Stimulated activated CD8-positive, alpha-beta memory T cell treated with anti-CD3 and anti-CD28 coated beads, Interleukin-12 subunit alpha, Interleukin-12 subunit beta, amount 100 ng/mL, for 24 hours (primary cell): ENCODE results near the gene IL6R.

Experiments used
- DNase-seq: peaks from one replicate; pipeline ENCODE4 v3.0.0-alpha.2; 2020; ENCODE audit errors: extremely low read depth

IL6R gene

GRCh38 chr1:154517661-154518060 lies 112.5 kb downstream of the IL6R start:
- no peak for DNase-seq
